ENCODE data around the gene MEP1B. TPM values are rescaled to one million over a fixed set of nuclear protein-coding genes. Genes with fewer than 3 reads are reported as not detected.

MEP1B gene
- polyA plus RNA-seq, 1 experiment: not detected

- TF ChIP-seq, protein P1, sequence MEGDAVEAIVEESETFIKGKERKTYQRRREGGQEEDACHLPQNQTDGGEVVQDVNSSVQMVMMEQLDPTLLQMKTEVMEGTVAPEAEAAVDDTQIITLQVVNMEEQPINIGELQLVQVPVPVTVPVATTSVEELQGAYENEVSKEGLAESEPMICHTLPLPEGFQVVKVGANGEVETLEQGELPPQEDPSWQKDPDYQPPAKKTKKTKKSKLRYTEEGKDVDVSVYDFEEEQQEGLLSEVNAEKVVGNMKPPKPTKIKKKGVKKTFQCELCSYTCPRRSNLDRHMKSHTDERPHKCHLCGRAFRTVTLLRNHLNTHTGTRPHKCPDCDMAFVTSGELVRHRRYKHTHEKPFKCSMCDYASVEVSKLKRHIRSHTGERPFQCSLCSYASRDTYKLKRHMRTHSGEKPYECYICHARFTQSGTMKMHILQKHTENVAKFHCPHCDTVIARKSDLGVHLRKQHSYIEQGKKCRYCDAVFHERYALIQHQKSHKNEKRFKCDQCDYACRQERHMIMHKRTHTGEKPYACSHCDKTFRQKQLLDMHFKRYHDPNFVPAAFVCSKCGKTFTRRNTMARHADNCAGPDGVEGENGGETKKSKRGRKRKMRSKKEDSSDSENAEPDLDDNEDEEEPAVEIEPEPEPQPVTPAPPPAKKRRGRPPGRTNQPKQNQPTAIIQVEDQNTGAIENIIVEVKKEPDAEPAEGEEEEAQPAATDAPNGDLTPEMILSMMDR (IDR thresholded peaks at IDR 0.05; ENCODE audit: insufficient read depth, low read depth, low read length): no peak
- POLR2A ChIA-PET: no interaction called here
- CTCF ChIA-PET: interaction anchor here (0.6 to 1.6 kb wide), 2 partner anchors 20 to 288 kb away, joined by 3 read pairs; no protein-coding TSS in a partner anchor
- no peaks in the 10 kb centered on the region for H3K27me3 ChIP-seq (ENCODE audit: control insufficient read depth, insufficient read depth, low read length)
- no peak overlapping the region for H3K4me3 ChIP-seq (ENCODE audit: low read depth, low read length)
- no peak for DNase-seq (ENCODE audit: low read depth)
- H3K36me3 ChIP-seq (ENCODE audit: control insufficient read depth, insufficient read depth, low read length): no peaks in the 10 kb centered on the region
Measured at GRCh38 chr18:32264401-32264800, 74.6 kb downstream of the MEP1B start.

DNA sequence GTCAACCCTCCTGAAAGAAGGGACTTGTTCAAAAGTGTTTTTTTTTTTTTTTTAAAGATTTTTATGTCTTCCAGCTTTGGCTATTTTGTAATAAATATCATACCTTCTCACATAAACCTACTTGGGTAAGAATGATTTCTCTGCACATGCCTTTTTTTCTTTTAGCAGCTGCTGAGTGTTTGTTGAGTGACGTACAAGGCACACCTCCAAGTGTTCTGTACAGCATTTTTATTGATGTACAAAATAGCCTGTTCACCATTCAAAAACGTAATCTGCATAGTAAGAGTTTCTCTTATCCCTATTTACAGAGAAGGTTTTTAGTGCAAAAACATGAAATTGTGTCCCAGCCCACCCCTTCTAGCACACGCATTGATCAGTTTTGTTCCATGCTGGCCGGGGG lies 77.6 kb downstream of the MEP1B start:
- DNase-seq (ENCODE audit: low read depth): no peak
- TF ChIP-seq, protein P1 (IDR thresholded peaks at IDR 0.05; ENCODE audit: insufficient read depth, low read depth, low read length): no peak
- ChIA-PET CTCF (interaction anchor here (0.7 to 1.1 kb wide), 3 partner anchors 22 to 204 kb away, joined by 3 to 4 read pairs (median 3); partner anchors contain the start of gene GAREM1), POLR2A (no interaction called here)
- Histone ChIP-seq H3K4me3 (ENCODE audit: low read depth, low read length) (no peak overlapping the region), H3K27me3 (ENCODE audit: control insufficient read depth, insufficient read depth, low read length) (no peaks in the 10 kb centered on the region; the same call in 1 of the 2 replicates), H3K36me3 (ENCODE audit: control insufficient read depth, insufficient read depth, low read length) (no peaks in the 10 kb centered on the region)

Small RNAs within 50 kb of the gene (small RNA-seq; reads per million reads assigned to genes)
- not detected for gene RF00019 (ENCODE audit: insufficient read length, low read depth, low replicate concordance)
- not detected for gene RNA5SP453 (ENCODE audit: insufficient read length, low read depth, low replicate concordance)

Other genes with a start within 250 kb of the MEP1B start
- gene TRAPPC8, start 246.9 kb upstream of the MEP1B start, polyA plus RNA-seq (2011; rRNA removed): 30.9 and 39.5 TPM in 2 replicates
- 0.07 and 0.12 TPM in 2 replicates for gene RNF125, start 171.2 kb upstream of the MEP1B start, polyA plus RNA-seq (2011; rRNA removed)
- gene RNF138, start 98.2 kb upstream of the MEP1B start, polyA plus RNA-seq (2011; rRNA removed): 12.3 and 13.2 TPM in 2 replicates